ENCODE results near the gene P2RX6.

GRCh38 chr22:20970939-20971657, 43.9 kb upstream of the P2RX6 start:
- TF ChIP-seq EZH2 (IDR thresholded peaks at IDR 0.05) (no peak), FOXP2 (optimal IDR thresholded peaks at IDR 0.05; ENCODE audit: control extremely low read depth, extremely low read length, insufficient read depth) (no peak), POLR2AphosphoS5 (IDR thresholded peaks at IDR 0.05; ENCODE audit: borderline replicate concordance, low read depth, low read length) (no peak)

All from SK-N-MC (cell line).